EL (cell line): ENCODE measurements around the gene UNC45A.
"Not testable (repeated sequence)": the region's sequence is repeated elsewhere in the genome, so short reads cannot be mapped to it uniquely, and the experiment has no call there.

ENCODE experiments used
- DNase-seq: peaks from one replicate; pipeline ENCODE4 v3.0.0-alpha.2; 2016

UNC45A gene

DNA sequence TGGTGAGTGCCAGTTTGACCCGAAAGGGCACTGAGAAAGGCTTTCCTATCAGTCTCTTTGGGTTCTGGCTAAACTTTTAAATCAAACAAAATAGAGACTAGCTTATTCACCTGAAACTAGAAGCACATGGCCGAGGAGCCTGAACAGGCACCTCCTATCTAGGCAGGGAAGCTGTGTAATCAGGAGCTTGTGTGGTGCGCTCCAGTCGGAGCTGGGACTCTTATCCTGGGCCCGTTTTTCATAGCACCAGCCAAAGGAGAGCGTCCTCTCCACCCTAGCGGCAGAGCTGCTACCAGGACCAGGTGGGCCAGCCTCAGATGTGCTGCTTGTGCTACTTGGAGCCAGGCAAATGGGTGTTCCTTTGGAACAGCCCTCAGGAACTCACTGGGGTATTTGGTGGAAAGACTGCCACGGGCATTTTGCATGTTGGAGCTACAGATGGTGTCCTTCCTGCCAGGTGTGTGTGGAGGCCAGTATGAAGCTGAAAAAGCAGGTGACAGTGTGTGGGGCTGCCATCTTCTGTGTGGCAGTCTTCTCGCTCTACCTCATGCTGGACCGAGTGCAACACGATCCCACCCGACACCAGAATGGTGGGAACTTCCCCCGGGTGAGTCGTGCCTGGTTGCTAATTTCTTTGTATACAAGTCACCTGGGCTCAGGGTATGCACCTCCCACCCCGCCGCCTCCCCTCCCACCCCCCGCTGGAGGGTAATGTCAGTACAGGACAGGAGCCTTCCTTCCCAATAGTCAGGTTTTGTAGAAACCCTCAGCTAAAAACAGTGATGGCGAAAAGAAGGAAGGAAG is 31.1 kb upstream of the UNC45A start:
- DNase-seq, result no peak

DNA sequence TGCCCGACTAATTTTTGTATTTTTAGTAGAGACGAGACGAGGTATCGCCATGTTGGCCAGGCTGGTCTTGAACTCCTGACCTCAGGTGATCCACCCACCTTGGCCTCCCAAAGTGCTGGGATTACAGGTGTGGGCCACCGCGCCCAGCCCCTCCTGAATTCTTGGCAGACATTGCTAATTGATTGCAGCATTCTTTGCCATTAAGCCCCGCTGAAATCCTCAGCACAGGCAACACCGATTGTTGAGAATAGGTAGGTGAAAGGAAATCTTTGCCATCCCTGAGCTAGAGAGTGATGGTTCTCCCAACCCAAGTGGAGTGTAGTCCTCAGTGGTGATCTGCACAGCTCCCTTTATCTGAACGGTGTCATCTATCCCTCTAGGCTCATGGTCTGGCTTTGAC is 30.3 kb upstream of the UNC45A start:
- no peak for DNase-seq

DNA sequence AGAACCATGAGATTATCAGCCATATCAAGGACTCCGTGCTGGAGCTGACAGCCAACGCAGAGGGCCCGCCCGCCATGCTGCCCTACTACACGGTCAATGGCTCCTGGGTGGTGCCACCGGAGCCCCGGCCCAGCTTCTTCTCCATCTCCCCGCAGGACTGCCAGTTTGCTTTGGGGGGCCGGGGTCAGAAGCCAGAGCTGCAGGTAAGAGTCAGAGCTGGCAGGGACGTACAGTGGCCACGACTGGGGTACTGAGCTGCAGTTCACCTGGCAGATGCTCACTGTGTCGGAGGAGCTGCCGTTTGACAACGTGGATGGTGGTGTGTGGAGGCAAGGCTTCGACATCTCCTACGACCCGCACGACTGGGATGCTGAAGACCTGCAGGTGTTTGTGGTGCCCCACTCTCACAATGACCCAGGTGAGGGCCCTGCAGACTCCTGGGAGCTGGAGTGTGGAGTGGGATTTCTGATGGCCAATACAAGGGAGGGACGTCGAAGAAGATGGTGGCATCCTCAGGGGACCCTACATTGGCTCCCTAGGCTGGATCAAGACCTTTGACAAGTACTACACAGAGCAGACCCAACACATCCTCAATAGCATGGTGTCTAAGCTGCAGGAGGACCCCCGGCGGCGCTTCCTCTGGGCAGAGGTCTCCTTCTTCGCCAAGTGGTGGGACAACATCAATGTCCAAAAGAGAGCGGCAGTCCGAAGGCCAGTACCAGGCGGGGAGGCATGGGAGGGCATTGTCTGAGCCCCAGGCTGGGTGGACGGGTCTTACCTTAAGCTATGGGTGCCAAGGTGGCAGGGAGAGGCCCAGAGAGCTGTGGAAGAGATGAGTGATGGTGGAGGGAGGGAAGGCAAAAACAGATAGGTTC is 29.5 kb upstream of the UNC45A start:
- DNase-seq, result no peak

DNA sequence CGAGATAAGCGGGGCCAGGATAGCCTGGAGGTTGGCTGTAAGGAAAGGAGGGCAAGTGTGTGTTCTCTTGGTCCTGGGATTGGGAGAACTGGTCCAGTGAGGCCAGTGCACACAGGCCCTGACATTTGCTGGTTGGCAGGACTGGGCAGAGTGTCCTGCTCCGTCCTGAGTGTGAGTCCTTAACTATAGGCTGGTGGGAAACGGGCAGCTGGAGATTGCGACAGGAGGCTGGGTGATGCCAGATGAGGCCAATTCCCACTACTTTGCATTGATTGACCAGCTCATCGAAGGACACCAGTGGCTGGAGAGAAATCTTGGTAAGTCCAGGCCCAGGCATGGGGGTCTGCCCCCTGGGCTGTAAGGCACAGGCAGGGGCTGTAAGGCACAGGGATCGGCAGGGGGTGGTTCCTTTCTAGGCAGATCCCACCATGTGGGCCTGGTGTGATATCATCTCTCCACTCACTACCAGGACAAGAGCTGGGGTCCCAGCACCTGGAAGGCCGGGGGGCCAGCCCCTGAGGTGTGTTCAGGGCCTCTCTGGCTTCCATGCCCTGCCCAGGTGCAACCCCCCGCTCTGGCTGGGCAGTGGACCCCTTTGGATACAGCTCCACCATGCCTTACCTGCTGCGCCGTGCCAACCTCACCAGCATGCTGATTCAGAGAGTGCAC is 28.8 kb upstream of the UNC45A start:
- no peak for DNase-seq

DNA sequence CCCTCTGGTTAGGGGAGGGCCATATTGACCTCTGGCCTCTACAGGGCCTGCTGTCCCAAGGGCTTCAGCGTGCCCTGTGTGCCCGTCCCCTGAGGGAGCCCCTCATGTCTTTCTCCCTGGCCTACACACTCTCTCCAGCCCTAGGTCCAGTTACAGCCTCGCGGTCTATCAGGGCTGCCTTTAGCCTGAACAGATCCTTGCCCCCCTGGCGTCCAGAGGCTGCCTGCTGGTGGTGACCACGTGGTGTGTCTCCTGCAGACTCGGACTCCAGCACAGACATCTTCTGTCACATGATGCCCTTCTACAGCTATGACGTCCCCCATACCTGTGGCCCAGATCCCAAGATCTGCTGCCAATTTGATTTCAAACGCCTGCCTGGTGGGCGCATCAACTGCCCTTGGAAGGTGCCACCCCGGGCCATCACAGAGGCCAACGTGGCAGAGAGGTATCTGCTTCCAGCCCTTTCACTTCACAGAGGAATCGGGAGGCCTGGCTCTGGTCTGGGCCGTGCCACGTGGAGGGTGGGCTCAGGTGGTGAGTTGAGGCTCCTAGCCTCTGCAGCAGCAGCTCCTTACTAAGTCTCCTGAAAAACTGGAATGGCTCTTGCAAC is 27.9 kb upstream of the UNC45A start:
- DNase-seq, result no peak

DNA sequence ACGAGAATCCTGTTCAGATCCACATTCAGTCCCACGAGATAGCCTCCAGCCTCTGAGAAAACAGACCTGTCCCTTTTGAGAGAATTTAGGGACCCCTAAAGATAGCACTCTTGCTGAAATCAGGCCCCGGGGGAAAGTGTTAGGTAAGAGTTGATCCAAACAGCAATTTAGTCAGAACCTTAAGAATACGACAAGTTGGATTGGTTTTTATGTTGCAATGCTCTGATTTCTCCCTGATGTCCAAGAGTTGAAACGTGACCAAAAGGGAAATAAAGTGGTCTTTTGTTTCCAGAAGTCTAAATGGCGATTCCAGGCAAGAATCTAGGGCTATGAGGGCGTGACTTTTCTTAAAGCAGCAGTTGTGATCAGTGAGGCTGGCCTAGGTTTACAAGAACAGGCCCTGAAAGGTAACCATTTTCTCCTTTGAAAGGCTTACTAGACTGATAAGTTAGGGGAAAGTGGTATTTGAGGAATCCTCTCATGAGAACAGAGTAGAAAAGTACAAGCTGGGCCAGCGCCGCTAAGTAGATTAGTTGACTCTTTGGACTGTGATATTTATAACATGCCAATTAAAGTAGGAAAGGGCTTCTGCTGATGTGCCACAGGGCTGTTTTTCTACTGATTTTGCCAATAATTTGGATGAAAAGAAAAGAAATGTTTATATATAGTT is 27.1 kb upstream of the UNC45A start:
- DNase-seq, result no peak

DNA sequence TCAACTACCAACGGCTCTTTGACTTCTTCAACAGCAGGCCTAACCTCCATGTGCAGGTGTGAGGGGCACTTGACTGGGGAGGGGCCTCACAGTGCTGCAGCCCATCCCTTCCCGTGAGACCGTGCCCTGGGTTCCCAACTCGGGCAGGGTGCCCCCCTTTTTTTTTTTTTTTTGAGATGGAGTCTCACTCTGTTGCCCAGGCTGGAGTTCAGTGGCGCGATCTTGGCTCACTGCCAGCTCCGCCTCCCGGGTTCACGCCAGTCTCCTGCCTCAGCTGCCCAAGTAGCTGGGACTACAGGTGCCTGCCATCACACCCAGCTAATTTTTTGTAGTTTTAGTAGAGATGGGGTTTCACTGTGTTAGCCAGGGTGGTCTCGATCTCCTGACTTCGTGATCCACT is 25.6 kb upstream of the UNC45A start:
- not testable (repeated sequence) for DNase-seq

DNA sequence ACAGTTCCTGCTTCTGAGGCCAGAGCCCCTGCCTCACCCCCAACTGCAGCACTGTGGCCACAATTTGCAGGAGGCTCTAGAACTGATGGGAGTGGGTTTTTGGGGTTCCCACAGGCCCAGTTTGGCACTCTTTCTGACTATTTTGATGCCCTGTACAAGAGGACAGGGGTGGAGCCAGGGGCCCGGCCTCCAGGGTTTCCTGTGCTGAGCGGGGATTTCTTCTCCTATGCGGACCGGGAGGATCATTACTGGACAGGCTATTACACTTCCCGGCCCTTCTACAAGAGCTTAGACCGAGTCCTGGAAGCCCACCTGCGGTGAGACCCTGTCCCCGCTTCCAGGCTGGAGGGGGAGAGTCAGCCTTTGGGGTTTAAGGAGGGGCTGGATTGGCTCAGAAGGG is 25.1 kb upstream of the UNC45A start:
- no peak for DNase-seq

DNA sequence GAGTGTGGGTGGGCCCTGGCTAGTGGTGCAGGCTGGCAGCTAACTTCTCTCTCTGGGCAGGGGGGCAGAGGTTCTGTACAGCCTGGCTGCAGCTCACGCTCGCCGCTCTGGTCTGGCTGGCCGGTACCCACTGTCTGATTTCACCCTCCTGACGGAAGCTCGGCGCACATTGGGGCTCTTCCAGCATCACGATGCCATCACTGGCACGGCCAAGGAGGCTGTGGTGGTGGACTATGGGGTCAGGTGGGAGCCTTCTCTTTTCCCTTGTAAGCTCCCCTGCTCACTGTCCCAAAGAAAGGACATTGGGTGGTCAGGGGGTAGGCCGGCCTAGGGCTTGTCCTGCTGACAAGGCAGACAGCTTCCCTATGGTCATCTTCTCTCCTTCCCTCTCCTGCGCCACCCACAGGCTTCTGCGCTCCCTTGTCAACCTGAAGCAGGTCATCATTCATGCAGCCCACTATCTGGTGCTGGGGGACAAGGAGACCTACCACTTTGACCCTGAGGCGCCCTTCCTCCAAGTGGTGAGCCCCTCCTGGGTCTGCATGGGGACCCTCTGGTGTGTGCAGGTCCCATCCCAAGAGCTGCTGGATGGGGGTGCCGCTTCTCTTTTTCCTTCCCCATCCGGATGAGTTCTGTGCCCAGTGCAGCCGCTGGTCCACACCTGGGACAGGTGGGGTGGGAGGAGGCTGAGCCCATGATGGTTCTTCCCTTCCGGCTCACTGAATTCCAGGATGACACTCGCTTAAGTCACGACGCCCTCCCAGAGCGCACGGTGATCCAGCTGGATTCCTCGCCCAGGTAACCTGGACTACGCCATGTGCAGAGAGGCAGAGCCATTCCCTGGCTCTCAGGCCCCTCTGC is 24.4 kb upstream of the UNC45A start:
- DNase-seq, result no peak

DNA sequence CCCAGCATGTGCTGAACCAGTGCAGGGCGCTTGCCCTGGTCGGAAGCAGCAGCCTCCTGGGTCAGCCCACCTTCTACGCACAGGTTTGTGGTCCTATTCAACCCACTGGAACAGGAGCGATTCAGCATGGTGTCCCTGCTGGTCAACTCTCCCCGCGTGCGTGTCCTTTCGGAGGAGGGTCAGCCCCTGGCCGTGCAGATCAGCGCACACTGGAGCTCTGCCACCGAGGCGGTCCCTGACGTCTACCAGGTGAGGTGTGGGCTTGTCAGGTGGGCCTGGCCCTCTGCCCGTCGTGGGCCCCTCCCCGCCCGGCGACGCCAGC is 23.8 kb upstream of the UNC45A start:
- no peak for DNase-seq

DNA sequence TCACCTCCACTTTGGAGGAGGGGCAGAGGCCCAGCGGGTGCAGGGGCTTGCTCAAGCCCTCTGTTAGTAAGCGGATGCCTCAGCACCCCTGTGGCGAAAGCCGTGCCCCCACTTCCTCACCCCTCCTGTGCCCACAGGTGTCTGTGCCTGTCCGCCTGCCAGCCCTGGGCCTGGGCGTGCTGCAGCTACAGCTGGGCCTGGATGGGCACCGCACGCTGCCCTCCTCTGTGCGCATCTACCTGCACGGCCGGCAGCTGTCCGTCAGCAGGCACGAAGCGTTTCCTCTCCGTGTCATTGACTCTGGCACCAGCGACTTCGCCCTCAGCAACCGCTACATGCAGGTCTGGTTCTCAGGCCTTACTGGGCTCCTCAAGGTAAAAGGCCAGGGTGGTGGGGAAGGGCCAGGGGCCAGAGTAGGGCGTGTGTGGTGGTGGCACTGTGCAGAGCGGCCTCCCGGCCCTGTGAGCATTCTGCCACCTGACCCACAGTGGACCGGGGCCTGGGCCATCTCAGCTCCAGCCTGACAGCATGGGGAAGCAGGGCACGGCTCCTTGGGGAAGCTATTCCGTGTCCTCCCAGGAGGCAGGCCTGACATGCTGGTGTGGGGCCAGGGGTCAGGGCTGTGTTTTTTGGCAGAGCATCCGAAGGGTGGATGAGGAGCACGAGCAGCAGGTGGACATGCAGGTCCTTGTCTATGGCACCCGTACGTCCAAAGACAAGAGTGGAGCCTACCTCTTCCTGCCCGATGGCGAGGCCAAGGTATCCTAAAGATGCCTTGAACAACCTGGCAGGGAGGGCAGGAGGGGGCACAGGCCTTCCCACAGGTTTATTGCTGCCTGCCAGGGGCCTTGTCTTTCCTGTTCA is 22.9 kb upstream of the UNC45A start:
- DNase-seq, result no peak

DNA sequence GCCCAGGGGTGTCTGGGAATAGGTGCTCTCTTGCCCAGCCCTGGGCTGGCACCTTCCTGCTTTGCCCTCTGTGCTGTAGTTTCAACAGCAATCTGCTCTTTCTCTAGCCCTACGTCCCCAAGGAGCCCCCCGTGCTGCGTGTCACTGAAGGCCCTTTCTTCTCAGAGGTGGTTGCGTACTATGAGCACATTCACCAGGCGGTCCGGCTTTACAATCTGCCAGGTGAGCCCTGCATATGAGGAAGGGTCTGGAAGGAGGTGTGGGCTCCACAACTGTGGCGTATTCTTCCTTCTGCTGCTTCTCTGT is 22.4 kb upstream of the UNC45A start:
- DNase-seq, result no peak

DNA sequence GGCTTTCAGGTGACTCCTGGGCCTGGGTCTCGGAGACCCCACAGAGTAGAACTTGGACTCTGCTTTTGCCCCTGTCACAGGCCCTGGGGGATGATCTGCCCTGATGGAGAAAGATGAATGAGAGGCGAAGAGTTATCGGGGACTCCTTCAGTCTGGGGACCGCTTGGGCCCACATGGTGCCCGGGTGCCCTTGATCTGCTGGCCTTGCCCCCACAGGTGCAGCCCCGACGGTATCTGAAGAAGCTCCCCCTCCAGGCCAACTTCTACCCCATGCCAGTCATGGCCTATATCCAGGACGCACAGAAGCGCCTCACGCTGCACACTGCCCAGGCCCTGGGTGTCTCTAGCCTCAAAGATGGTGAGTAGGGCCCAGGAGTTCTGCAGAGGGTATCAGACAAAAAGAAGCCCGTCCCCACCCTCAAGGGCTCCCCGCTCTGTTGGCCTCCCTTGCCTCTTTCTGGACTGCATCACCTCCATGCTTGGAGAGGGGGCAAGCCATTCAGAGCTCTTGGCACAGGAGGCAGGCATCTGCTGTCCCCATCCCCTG is 21.6 kb upstream of the UNC45A start:
- no peak for DNase-seq

DNA sequence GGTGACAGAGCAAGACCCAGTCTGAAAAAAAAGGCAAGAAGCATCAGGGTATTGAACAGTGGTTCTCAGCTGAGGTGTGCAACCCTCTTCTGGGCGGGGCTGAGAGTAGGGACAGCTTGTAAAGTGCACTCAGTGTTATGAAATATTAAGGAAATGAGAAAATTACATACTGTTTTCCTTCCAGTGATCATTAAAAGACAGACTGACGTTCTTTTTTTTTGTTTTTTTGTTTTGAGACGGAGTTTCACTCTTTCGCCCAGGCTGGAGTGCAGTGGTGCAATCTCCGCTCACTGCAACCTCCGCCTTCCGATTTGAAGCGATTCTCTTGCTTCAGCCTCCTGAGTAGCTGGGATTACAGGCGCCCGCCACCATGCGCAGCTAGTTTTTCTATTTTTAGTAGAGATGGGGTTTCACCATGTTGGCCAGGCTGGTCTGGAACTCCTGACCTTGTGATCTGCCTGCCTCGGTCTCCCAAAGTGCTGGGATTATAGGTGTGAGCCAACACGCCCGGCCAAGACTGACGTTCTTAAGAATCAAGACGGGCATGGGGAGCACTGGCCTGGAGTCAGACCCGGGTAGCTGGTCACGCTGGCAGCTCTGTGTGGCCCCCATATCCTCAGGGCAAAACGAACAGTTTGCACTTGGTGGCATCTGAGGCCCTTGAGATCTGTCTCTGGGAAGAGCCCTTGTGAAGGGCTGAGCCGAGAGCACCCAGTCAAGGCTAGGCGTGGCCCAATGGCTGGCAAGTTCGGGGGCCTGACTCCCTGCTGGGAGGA is 20.6 kb upstream of the UNC45A start:
- DNase-seq, result no peak

DNA sequence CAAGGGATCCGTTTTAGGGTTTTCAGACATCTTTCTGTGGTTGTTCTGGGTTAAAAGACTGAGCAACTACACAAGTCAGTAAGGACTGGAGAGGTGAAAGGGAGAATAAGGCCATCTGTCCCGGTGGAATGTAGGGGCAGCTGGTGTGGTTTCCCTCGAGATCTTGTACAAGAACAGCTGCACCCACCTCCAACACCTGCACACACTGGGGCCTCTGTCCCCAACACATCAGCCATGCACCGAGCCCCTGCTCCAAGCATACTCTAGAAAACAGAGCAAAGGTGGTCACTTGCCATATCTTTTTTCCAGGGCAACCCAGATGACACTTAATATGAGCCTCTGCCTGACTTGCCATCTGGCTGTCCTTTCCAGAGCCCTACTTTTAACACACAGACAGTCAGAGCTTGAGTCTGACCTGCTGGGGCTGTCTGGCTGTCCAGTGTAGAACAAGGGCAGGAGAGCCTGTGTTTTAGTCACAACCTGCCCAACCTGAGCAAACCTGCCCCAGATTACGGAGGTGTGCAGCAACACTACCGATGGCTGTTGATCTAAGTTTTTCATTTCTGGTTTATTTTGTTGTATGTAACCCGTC is 19.8 kb upstream of the UNC45A start:
- DNase-seq, result no peak

DNA sequence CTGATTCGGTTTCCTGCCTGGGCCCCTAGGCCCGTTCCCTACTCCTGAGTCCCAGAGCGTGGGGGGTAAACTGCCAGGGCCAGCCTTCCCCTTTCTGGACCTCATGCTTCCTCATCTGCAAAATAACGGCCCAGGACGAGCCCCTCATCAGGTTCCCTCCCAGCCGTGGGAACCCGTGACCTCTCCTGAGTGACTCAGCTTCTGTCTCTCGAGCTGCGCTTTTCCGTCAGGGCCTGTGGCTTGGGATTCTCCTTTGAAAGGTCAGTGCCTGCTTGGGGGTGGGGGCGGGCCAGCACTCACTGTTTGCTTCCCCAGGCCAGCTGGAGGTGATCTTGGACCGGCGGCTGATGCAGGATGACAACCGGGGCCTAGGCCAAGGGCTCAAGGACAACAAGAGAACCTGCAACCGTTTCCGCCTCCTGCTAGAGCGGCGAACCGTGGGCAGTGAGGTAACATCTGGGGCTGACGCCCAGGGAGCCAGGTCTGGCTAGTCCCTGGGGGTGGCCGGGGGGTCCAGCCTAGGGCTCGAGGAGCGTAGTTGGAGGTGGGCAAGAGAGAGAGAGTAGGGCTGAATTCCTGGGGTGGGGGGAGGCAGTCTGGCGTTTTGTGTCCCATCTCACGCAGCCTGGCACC is 19.2 kb upstream of the UNC45A start:
- no peak for DNase-seq

DNA sequence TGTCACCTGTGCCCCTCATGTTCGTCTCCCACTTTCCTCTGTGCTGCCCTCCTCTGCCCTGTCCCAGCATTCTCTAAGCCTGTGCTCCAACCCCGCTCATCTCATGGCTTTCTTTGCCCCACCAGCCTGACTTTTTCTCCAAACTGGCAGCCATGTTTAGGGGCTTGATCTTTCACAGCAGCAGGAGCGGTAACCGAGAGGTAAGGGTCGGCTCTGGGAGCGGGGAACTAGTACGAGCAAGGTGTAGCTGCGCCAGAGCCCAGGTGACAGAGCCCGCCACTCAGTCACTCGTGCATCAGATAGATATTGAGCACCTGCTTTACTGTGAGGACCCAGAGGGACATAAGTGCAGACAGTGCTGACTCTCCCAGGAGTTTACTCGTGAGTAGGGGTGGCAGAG is 18.6 kb upstream of the UNC45A start:
- DNase-seq, result no peak

DNA sequence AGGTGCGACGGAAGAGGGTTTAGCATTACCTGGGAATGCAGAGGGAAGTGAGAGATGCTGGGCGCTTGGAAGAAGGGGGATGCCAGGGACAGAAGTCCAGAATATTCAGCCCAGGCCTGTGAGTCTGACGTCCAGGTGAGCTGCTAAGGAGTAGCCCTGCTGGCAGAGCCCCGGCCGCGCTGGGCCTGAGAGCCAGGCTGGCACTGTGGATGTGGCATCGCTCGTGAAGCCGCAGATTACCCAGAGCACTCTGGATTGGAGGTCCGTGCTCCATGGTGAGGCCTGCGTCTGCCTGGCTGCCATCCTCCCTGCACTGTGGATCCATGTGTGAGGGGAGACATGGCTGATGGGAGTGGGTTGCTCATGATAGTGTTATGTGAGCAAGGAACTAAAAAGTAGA is 17.5 kb upstream of the UNC45A start:
- no peak for DNase-seq
